Activated naive CD8-positive, alpha-beta T cell treated with anti-CD3 and anti-CD28 coated beads, Interleukin-2, amount 50 U/mL, for 16 hours (primary cell): Measurements from ENCODE around the gene GALNT6.

Experiments
- DNase-seq: peaks from one replicate; pipeline ENCODE4 v3.0.0-alpha.2; 2020; ENCODE audit warnings: low read depth, low spot score

Gene GALNT6

DNA sequence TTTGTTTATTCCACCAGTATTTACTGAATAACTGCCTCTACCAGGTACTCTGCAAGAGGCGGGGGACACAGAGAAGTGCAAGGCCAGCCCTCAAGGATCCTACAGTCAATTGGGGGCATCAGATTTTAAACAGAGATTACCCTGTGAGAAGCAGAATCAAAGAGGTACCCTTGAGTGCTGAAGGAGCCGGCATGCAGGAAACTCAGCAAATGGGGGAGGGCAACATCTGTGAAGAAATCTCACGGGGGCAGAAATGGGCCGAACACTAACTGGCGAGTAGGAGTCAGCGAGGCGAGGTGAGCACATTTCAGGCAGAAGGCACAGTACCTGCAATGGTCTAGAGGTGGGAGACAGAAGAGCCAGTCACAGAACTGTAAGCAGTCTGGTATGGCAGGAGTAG is 9.0 kb downstream of the GALNT6 start:
- no peak for DNase-seq

DNA sequence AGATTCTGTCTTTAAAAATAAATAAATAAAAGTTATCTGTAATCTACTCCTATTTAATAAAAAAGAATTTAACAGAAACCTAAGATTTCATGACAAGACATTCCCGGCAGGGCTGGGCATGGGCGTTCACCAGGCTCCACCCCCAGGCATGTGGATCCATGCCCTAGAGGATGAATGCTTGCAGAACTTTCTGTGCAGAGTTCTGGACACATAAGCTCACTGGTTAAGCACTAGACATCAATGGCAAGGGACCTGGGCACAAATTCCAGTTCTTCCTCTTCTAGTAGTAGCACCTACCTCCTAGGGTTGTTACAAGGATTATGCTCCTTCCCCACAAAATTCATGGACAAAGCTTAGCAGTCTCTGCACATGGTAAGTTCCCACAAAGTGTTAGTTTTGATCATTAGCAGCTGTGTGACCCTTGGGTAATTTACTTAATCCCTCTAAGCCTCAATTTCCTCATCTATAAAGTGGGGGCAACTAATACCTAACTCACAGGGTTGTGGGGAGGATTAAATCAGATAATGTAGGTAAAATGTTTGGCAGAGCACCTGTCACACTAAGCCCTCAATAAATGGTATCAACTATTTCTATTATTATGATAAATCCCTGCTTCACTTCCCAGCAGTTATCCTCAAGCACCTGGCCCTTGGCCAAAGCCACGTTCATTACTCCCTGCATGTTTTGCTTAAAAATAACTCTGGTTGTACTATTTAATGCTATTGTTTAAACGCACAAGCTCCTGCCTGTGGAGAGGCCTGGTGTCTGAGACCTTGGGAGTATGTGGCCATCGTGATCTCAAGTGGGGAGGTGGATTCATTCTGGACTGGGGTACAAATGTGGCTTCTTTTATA is 9.8 kb downstream of the GALNT6 start:
- no peak for DNase-seq

DNA sequence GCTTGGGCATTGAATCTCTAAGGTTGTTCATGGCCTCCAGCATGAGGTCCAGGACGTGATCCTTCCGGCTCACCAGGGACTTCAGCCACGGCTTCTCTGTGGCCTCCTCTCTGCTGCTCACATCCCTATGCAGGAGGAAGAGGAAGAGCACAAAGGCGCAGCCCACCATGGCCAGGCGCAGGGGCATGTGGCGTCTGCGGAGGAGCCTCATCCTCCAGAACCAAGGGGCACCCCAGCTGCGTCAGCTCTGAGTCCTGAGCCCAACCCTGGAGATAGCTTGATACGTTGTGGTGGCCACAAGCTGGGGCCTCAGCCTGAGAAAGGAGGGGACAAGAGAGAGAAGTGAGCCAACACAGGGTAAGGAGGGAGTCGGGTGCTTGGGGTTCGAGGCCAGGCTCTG is 11.6 kb downstream of the GALNT6 start:
- no peak for DNase-seq

DNA sequence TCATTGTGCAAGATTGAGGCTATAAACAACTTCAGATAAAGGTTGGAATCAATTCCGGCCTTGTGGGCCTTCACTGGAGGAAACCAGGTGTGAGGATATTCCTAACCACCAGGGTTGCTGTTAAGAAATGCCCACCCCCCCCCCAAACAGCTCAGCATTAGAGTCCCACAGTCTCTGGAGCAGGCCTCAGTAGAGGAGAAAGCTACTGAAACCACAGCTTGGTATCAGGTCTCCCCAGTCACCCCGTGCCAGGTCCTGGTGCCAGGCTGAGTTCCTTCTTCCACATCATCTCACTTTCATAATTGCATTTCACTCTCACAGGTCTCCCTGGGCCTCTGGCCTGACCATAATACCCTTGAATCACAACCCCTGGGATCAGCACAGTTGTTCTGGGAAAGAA is 12.5 kb downstream of the GALNT6 start:
- DNase-seq = no peak

DNA sequence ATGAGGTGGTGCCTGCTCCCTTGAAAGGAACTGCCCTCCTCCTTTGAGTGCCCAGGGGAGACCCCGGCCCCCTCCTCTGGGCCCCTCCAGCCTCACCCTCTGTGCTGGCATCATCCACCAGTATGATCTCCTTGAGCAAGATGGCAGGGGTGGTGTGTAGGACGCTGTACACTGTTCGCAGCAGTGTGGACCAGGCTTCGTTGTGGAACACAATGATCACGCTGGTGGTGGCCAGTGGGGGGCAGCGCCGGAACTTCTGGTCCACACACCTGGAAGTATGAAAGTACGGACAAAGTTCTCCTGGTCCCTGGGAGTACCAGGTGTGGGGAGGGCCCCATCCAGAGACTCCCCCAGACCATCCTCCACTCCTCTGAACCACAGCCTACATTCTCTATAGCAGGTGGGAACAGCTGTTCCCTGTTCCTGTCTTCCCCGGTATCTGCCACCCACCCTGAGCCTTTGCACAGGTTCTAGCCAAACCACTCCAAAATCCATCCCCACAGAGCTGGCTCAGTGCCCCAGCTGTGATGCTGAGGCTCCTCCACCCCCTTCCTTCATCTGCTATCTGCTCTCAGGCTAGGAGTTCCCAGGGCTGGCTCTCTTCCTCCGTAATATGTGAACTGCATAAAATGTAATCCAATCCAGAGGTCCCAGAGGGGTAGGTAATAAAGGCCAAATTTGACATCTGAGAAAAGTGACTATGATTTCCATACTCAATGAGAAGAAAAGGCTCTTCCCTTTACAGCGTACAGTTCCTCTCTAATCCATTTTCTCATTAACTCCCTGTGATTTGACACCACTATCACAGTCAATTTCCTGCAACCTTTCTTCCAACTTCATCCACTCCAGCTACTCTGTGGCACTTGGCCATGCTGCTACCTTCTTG is 13.9 kb downstream of the GALNT6 start:
- DNase-seq = no peak

DNA sequence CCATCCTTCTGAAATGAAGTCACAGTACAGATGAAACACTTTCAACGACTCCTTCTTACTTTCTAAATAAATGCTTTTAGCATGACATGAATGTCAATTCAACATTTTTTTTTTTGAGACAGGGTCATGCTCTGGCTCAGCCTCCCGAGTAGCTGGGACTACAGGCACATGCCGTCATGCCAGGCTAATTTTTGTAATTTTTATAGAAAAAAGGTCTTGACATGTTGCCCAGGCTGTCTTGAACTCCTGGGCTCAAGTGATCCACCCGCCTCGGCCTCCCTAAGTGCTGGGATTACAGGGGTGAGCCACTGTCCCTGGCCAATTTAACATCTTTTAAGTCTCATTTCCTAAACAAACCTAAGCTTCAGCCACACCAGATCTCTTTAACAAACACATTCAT is 16.4 kb downstream of the GALNT6 start:
- DNase-seq = no peak

DNA sequence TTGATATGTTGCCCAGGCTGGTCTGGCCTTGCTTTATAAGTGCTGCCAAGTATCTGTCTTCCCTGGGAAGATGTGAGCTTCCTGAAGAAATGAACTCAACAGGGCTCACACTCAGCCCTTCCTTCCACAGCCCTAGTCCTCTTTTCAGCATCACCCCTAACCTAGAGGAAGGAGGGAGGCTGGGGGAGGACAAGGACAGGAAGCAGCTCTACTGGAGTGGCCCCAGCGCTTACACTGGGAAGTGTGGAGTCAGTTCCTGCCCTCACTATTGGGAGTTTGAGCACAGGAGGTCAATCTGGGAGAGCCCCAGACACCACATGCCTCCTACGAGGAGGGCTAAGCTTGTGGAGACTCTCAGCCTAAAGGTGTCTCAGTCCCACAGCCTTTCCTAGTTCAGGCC is 16.8 kb downstream of the GALNT6 start:
- DNase-seq = no peak

DNA sequence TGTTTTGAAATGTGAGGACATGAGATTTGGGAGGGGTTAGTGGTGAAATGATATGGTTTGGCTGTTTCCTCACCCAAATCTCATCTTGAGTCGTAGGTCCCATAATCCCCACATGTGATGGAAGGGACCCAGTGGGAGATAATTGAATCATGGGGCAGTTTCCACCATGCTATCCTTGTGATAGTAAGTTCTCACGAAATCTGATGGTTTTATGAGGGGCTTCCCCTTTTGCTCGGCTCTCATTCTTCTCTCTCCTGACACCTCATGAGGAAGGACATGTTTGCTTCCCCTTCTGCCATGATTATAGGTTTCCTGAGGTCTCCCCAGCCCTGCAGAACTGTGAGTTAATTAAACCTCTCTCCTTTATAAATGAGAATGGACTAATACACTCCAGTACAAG is 18.0 kb downstream of the GALNT6 start:
- DNase-seq = no peak

DNA sequence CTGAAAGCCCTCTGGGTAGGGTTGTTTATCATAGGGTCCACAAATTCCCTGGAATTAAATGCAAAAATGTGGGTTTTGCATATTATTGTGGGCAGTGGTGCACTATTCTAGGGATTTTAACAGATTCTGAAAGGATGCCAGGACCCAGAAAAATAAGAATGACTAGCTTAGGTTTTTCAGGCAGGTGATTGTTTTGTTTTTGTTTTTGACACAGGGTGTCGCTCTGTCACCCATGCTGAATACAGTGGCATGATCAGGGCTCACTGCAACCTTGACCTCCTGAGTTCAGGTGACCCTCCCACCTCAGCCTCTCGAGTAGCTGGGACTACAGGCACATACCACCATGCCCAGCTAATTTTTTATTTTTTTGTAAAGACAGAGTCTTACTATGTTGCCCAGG is 19.2 kb downstream of the GALNT6 start:
- DNase-seq = no peak

DNA sequence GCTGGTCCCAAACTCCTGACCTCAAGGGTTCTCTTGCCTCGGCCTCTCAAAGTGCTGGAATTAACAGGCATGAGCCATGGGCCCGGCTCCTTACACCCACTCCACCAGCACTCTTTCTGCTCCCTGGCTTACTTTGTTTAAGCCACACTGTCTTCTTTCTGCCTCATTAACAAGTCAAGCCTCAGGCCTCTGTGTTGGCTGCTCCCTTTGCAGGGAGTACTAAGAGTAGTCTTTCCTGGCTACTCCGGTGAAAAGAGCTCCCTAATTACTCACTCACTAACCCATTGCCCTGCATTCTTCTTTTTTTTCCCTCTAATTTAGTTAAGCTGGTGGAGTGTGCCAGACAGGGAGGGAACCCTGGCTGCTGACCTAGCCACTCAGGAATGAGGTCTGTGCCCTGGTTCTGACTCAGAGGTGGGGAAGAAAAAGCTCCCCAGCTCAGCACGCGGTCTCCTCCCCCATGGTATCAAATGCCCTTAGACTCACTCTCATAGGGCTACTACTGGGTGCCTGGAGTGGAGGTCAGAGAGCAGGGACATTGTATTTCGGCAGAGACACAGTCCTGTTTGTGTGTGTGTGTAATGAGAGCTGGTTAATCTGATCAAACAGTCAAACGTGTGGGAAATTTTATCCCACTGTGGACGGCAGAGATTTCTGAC is 19.8 kb downstream of the GALNT6 start:
- DNase-seq = no peak

DNA sequence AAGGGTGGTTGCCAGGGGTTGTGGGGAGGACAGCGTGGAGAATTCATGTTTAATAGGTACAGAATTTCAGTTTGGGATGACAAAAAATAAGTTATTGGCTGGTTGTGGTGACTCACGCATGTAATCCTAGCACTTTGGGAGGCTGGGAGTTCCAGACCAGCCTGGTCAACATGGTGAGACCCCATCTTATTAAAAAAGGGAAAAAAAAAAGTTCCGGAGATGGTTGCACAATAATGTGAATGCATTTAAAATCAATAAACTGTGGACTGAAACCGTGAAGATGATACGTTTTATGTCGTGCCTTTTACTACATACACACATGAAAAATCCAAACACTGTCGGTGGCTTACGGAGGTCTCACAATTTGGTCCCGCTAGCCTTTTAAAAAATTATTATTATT is 20.5 kb downstream of the GALNT6 start:
- DNase-seq = no peak

DNA sequence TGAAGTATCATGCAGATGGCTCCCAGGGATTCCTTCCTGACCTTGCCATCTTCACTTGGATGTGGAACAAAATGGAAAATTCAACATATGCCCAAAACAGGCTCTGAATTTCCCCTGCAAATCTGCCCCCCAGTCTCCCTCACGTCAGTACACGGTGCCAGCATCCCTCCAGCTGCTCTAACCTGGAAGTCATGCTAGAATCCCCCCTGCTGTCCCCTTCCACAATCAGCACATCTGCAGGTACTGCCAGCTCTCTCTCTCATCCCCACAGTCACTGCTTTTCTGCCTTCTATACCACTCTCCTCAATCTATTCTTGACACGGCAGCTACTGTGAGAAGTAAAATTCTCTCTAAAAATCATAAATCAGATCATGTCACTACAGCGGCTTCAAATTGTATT is 21.6 kb downstream of the GALNT6 start:
- DNase-seq = no peak

DNA sequence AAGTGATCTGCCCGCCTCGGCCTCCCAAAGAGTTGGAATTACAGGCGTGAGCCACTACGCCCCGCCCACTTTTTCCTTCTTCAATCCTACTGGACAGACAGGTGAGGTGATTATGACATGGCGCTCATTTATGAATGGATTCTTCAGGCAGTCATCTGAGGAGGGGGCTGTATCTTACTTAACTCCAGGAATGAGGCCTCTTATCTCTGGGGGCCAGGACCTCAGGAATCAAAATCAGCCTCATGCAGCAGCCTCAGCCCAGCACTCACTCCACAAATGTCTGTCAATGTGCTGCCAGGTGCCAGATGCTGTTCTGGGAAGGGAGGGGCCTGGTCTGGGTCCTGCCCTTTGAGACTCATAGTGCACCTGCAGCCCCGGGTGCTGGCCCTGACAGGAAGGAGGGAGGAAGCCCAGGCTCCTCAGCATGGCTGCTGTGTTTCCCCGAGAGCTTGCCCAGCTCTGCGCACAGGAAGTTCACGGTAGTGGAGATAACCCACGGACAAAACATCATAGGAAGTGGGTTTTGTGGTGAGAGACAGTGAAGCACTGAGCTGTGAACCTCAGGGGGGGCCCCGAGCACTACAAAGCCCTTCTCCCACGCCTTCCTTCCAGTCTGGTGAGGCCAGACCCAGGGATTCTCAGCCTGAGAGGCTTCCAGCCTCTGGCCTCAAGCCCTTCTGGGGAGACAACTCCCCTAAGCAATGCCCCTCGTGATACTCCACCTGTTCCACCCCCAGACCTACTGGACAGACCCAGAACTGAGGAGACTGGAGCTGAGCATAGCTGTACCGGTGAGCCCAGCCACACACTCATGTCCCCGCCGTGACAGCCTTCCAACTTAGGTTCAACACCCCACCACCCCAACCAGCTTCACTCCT is 22.3 kb downstream of the GALNT6 start:
- peak; percentile 56 for DNase-seq

DNA sequence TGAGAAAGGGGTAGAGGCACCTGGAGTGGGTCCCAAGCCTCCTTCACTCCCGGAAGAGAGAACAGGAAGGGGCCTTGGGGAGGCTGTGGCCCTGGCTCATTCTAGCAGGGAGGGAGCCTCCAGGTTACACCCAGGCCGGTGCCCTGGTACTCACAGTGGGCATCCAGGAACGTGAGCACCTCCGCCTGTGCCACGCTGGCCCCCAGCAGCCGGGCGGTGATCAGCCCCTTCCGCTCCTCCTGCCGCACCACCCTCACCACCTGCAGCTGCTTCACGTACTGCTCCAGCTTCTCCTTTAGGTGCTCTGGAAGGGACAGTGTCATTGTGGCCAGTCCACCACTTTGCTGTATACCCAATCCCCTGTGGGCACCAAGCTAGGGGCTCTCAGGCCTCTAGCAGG is 25.9 kb downstream of the GALNT6 start:
- no peak for DNase-seq

DNA sequence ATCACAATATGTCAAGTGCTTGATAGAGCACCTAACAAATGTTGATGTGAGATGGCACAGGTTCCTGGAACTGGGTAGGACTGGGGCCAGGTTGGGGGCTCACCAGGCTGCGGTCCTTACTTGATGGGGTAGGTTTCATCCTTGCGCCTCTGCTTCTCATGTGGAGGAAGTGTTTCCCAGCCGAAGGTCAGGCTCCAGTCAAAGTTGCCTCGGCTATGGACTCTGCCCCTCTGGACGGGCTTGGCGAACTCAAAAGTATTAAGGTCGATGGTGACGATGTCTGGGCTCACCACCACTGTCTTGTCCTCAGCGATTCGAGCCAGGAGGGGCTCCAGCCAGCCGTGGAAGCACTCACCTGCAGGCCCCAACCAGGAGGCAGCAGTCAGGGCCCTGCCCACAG is 27.2 kb downstream of the GALNT6 start:
- DNase-seq = no peak

DNA sequence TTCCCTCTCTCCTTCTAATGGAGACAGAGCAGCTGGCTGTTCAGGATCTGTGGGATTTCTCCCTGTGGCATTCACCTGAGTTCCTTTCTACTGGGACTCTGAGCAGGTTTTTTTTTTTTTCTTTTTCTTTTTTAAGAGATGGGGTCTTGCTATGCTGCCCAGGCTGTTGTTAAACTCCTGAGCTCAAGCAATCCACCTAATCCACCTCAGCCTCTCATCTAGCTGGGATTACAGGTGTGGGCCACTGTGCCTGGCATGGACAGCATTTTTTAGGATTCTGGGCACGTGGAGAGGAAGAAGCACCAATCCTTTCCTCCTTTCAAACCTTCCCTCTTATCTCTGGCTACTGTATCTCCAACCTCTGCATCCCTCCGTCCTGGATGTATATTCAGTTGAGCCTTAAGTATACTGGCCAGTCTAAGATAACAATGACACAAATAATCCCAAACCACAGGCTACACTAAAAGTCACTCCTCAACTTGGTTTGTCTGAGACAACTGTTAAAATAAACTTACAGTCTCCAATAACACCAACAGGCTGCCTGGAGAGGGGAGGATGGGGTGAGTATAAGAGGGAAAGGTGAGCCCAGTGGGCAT is 28.4 kb downstream of the GALNT6 start:
- DNase-seq = no peak

DNA sequence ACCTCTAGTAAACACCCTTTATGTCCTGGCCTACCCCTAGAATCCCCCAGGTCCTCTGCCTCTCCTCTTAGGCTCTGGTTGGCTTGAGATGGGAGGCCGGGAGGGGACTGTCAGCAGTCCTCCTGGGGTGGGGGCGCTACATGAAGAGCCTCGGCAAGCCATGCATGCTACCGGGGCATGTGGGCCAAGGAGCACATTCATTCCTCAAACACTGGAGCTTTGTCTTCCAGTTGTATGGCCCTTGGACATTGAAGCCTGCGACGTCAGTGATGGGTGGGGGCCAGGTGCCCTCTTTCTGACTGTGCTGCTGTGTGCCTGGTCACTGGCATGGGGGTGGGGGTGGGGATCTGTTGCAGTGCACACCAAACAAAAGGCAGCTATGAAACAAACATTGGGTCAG is 28.9 kb downstream of the GALNT6 start:
- no peak for DNase-seq

DNA sequence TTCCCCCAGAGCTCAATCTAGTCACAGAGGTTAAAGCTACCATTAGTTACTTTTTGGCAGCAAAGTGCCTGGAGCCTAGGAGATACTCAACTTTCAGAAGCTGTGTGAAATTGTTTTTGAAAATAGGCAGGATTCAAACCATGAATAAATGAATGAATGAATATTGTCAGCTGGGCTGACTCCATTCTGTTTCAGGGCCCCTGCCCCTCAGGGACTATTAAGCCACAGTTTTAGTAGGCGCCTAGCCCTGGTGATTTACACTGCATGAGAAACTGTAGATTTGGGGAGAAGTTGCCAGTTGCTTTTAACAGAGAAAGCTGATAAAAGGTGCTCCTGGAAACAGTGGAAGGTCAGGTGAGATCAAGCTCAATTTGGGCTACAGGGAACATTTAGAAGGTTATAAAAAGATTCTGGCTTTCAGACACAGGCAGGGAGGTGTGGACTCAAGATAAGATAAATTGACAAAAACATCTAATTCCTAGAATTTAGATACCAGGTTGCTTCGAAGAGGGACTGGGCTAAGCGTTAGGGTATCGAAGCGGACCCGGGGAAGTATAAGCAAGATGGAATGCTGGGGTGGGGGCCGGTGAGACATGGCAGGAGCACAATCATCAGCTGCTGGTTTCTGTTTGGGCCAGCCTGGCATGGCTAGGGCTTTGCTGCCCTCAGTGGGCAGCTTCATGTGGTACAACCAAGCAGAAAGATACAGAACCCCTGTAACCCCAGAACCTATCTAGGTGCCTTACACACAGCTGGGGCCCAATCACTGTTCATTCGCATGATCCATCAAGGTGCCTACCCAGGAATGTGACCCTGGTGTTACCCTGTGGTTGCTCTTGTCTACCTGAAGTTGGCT is 29.8 kb downstream of the GALNT6 start:
- no peak for DNase-seq

DNA sequence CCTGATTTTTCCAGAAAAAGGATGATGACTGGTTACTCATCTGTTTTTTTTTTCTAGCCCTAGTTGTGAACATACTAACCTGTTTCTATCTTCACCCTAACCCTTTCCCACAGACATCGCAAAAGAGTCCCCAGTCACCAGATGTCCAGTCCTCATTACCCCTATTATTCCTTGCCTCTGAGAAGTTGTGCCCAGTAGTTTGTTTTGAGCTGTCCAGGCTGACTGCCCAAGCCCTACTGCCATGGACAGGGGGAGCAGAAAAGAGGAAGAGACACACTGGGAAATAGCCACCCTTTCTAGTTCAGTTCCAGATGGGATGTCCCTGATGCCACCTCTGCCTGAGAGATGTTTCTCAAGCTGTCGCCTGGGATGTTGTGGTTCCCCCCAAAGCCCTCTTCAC is 30.9 kb downstream of the GALNT6 start:
- no peak for DNase-seq

DNA sequence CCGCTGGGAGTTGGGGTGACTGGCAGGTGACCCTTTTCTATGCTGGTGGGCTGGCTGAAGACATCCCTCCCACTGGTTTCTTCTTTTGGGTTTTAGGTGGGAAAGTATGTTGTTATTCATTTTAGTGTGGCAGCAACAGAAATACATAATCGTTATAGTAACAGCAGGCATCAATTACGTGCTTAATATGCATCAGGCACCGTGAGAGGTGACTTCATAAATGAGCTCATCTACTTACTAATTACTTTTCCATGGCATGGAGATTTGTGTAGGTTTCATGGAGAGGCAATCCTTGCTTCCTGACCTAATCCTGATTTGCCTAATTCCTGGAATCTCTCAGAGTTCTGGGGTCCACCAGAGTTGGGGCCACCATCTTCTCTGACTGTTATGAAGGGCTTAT is 31.4 kb downstream of the GALNT6 start:
- no peak for DNase-seq
